HG02870 (cell line): ENCODE results near the gene BTG2.

Source experiments
- ATAC-seq: cut with Tn5 transposase; IDR thresholded peaks from one replicate; pipeline ENCODE4 v1.9.1; 2021; ENCODE audit warnings: mild to moderate bottlenecking, moderate library complexity; ENCODE audit not compliant: unreplicated experiment

The BTG2 gene

GRCh38 chr1:203338335-203339036, 33.2 kb downstream of the BTG2 start:
- ATAC-seq = no peak

GRCh38 chr1:203340112-203340790, 34.9 kb downstream of the BTG2 start:
- ATAC-seq = no peak

GRCh38 chr1:203342192-203342940, 37.0 kb downstream of the BTG2 start:
- no peak for ATAC-seq

GRCh38 chr1:203343956-203344754, 38.8 kb downstream of the BTG2 start:
- ATAC-seq = no peak

GRCh38 chr1:203346060-203346768, 40.9 kb downstream of the BTG2 start:
- no peak for ATAC-seq

- no peak for ATAC-seq
Measured at GRCh38 chr1:203346769-203347102, 41.4 kb downstream of the BTG2 start.

GRCh38 chr1:203349166-203349565, 43.8 kb downstream of the BTG2 start:
- ATAC-seq = no peak

GRCh38 chr1:203349773-203350524, 44.6 kb downstream of the BTG2 start:
- ATAC-seq = no peak

GRCh38 chr1:203351037-203351625, 45.8 kb downstream of the BTG2 start, which contains the start of gene FMOD:
FMOD (minus strand) TSS chr1:203351122; CDS start chr1:203348270, 2,852 bp downstream.
- no peak for ATAC-seq

- ATAC-seq = no peak
Measured at GRCh38 chr1:203353486-203353885, 48.2 kb downstream of the BTG2 start.

- no peak for ATAC-seq
Measured at GRCh38 chr1:203354246-203354645, 48.9 kb downstream of the BTG2 start.

GRCh38 chr1:203359010-203359571, 53.8 kb downstream of the BTG2 start:
- no peak for ATAC-seq
